DOHH2 (cell line): ENCODE results near the gene ELOB.

ENCODE experiments used
- CTCF ChIP-seq: fragments of 200-600 bp; sonication (generic); IDR thresholded peaks from one replicate; pipeline ENCODE4 v1.5.1; 2014; ENCODE audit warnings: antibody characterized with exemption, mild to moderate bottlenecking, low read depth, low read length; ENCODE audit not compliant: poor library complexity, severe bottlenecking
- EZH2phosphoT487 ChIP-seq: fragments of 200-600 bp; sonication (generic); IDR thresholded peaks from 2 replicates; pipeline ENCODE4 v1.6.1; 2017; ENCODE audit warnings: borderline replicate concordance, mild to moderate bottlenecking, antibody characterized with exemption, low read length, moderate library complexity, mixed read lengths

DNA sequence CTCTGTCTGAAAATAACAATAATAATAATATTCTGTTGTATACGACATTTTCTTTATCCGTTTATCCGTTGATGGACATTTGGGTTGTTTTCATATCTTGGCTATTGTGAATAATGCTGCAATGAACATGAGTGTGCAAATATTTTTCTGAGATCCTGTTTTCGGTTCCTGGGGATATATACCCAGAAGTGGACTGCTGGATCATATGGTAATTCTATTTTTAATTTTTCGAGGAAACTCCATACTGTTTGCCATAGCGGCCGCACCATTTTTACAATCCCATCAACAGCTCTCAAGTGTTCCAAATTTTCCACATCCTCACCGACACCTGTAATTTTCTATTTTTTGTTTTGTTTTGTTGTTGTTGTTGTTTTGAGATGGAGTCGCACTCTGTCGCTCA lies 15.9 kb upstream of the ELOB start:
- TF ChIP-seq CTCF (no peak), EZH2phosphoT487 (no peak)
